ENCODE measurements around the gene STX8.

Gene STX8

DNA sequence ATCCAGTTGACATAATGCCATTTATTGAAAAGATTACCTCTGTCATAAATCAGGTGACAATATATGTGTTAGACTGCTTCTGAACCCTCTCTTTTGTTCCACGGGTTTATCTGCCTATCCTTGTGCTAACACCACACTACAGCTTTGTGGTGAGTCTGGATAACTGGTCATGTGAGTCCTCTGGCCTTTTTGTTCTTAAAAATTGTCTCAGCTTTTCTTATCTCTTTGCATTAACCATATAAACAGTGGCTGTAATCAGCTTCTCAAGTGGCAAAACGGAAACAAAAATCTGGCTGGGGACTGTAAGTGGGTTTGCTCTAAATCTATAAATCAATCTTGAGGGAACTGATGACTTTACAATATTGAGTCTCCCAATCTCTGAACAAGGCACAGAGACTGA lies 44.6 kb downstream of the STX8 start:
- POLR2A ChIA-PET (ENCODE audit: low non-redundant PET): no interaction called here
- TF ChIP-seq, protein P1, sequence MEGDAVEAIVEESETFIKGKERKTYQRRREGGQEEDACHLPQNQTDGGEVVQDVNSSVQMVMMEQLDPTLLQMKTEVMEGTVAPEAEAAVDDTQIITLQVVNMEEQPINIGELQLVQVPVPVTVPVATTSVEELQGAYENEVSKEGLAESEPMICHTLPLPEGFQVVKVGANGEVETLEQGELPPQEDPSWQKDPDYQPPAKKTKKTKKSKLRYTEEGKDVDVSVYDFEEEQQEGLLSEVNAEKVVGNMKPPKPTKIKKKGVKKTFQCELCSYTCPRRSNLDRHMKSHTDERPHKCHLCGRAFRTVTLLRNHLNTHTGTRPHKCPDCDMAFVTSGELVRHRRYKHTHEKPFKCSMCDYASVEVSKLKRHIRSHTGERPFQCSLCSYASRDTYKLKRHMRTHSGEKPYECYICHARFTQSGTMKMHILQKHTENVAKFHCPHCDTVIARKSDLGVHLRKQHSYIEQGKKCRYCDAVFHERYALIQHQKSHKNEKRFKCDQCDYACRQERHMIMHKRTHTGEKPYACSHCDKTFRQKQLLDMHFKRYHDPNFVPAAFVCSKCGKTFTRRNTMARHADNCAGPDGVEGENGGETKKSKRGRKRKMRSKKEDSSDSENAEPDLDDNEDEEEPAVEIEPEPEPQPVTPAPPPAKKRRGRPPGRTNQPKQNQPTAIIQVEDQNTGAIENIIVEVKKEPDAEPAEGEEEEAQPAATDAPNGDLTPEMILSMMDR (conservative IDR thresholded peaks at IDR 0.05; ENCODE audit: low read depth): no peak
- CTCF ChIA-PET: no interaction called here

DNA sequence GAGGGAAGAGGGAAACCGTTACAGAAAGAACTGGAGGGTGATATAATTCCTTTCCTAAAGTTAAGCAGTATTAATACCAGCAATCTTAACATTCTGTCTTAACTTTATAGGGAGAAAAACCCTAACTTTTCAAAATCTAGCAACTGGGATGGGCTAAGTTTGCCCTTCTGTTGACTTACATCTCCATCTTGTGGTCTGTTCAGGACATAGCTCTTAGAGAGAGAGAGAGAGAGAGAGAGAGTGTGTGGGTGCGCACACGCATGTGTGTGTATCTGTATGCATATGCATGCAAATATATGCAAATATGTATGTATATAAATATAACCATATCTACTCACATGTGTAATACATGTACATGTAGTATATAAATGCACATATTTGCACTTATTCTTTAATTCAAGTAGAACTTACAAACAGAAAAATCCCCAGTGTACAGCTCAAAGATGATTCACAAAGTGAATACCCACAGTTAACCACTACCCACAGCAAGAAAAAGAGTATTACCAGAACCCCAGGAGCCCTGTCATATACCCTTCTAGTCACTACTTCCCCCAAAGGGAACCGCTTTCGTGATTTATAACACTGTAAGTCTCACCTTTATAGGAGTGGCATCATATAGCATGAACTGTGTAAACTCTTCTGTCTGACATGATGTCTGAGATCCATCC lies 46.5 kb downstream of the STX8 start:
- H3K27ac ChIP-seq: no peak overlapping the region
- POLR2A ChIA-PET (ENCODE audit: low non-redundant PET): no interaction called here
- TF ChIP-seq, protein P1 (conservative IDR thresholded peaks at IDR 0.05; ENCODE audit: low read depth): 0 out of 2 replicates have a peak, but pooled peaks have one; percentile 22
- CTCF ChIA-PET: interaction anchor here (0.6 to 0.7 kb wide), 3 partner anchors 25 to 280 kb away, joined by 3 to 4 read pairs (median 3); no protein-coding TSS in a partner anchor
- DNase-seq (ENCODE audit: low spot score): peak; percentile 28

More for the DNA sequence above, 44.6 kb downstream of the STX8 start:
- no peak for DNase-seq (ENCODE audit: low spot score)
- no peak overlapping the region for H3K27ac ChIP-seq

DNA sequence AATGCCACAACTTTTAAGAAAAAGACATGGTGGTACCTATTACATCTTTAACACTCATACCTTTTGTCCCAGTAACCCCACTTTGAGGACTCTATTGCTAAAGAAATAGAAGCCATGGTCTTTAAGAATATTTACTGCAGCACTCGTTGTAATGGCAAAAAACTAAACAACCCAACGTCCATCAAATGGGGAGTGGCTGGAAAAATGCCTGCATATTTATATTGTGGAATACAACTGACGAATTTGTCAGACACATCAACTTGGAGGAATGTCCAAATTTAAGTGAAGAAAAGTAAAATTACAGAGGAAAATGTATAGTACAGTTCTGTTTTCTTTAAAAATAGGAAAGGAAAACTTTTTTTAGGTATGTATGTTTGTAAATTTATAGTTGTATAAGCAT lies 47.8 kb downstream of the STX8 start:
- H3K27ac ChIP-seq: no peak overlapping the region
- ChIA-PET POLR2A (ENCODE audit: low non-redundant PET) (no interaction called here), CTCF (interaction anchor here (0.7 kb wide), 1 partner anchor 12 kb away, joined by 3 read pairs; no protein-coding TSS in a partner anchor)
- TF ChIP-seq, protein P1 (conservative IDR thresholded peaks at IDR 0.05; ENCODE audit: low read depth): no peak
- no peak for DNase-seq (ENCODE audit: low spot score)

DNA sequence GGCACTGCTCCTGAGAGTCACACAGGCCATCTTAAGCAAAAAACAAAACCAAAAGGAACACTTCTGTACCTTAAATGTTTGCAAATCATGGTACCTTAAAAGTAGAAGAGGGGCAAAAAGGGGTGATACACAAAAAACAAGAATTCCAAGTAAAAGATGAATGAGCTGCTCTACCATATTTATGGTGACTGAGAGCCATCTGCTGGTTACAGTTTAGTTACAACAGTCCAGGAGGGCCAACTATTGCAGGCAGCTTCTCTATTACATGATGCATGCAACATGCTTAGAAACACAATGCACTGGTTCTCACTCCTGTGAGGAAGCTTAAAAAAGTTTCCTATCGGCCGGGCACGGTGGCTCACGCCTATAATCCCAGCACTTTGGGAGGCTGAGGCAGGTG lies 53.5 kb downstream of the STX8 start:
- CTCF ChIA-PET: interaction anchor here (0.6 to 1.3 kb wide), 8 partner anchors 121 to 674 kb away, joined by 3 to 8 read pairs (median 3); no protein-coding TSS in a partner anchor
- no peak overlapping the region for H3K27ac ChIP-seq
- peak; percentile 34 for DNase-seq (ENCODE audit: low spot score)
- TF ChIP-seq, protein P1 (conservative IDR thresholded peaks at IDR 0.05; ENCODE audit: low read depth): 0 out of 2 replicates have a peak, but pooled peaks have one; percentile 8
- POLR2A ChIA-PET (ENCODE audit: low non-redundant PET): no interaction called here

DNA sequence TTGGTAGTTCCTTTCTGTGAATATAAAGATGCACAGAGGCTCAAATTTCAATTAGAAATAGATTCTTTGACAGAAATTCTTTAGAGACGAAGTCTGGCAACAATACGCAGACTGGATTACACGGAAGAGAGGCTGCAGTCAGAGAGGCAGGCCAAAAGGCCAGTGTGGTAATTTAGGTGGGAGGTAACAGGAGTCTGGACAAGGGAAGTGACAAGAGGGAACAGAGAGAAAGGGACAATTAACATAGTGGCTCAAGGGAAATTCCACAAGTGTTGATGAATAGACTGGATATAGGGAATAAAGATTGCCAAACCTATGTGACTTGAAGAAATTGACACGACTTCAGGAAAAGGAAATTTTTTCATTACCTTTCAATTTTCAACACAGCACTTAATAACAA lies 54.6 kb downstream of the STX8 start:
- no peak overlapping the region for H3K27ac ChIP-seq
- POLR2A ChIA-PET (ENCODE audit: low non-redundant PET): no interaction called here
- CTCF ChIA-PET: interaction anchor here (0.7 kb wide), 2 partner anchors 116 to 229 kb away, joined by 3 to 4 read pairs; no protein-coding TSS in a partner anchor
- no peak for DNase-seq (ENCODE audit: low spot score)
- TF ChIP-seq, protein P1 (conservative IDR thresholded peaks at IDR 0.05; ENCODE audit: low read depth): no peak

DNA sequence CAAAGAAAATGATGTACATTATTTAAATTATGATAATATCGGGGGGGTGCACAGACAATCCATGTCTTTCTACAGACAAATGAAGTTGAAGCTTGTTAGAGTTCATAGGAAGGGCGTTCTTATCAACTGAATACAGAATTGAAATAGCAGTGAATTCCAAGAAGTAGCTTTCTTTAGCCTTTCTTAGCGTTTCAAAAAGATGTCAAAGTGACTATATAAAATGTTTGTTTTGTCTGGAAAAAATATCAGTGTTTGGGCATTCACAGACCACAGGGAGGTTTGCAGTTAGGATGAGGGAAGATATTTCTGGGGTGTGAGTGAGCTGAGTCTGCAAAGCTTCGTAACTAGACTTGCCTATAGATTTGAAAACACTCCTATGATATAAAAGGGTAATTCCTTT lies 55.0 kb downstream of the STX8 start:
- ChIA-PET CTCF (interaction anchor here (0.6 kb wide), 1 partner anchor 121 kb away, joined by 3 read pairs; no protein-coding TSS in a partner anchor), POLR2A (ENCODE audit: low non-redundant PET) (interaction anchor here (0.6 kb wide), 1 partner anchor 193 kb away, joined by 4 read pairs; no protein-coding TSS in a partner anchor)
- no peak overlapping the region for H3K27ac ChIP-seq
- TF ChIP-seq, protein P1 (conservative IDR thresholded peaks at IDR 0.05; ENCODE audit: low read depth): no peak
- DNase-seq (ENCODE audit: low spot score): no peak
